GM12864 (cell line): ENCODE data around the gene BAIAP2L2.

Experiments
- DNase-seq: peaks from one replicate; pipeline ENCODE4 v3.0.0-alpha.2; 2011; ENCODE audit warnings: low read depth
- H3K4me3 ChIP-seq: 2 replicates; pipeline ENCODE4 v1.5.1; 2011; ENCODE audit warnings: mild to moderate bottlenecking, low read depth, low read length, control low read depth
- CTCF ChIP-seq: IDR thresholded peaks from 2 replicates; pipeline ENCODE4 v1.5.1; 2011; ENCODE audit warnings: low read depth, mild to moderate bottlenecking, moderate library complexity, low read length, control low read depth, inconsistent platforms; ENCODE audit errors: missing control alignments

BAIAP2L2 gene

DNA sequence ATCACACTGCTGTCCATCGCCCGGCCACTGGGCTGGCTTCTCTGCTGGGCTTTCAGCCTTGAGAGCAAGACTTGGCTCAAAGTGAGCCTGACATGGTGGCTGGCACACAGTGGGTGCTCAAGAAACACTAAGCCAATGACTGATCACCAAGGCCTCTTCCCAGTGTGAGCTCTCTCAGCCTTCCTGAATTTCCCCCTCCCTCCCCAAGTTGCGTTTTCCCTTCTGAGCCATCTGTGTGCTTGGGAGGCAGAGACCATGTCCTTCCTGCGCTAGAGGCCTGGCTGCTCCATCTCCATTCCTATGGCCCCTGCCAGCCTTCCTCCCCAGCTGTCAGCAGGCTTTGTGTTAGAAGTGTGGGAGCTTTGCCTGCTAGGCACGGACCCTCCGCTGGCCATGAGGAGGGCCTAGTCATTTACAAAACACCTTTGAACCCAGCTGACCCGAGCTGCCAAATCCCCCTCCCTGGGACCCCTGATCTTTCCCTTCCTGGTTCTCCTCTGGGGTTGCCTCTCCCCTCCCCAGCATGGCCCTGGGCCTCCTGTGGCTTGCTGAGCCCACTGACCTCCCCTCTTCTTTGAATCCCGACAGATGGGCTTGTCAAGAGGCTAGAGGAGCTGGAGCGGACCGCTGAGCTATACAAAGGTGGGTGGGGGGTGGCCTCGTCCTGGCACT is 40.1 kb downstream of the BAIAP2L2 start:
- TF ChIP-seq CTCF, result no peak
- H3K4me3 ChIP-seq, result no peak overlapping the region
- DNase-seq, result no peak

GRCh38 chr22:38069372-38070249 is 40.9 kb downstream of the BAIAP2L2 start:
- TF ChIP-seq CTCF, result peak; percentile 14
- DNase-seq, result peak; percentile 13
- no peak overlapping the region for H3K4me3 ChIP-seq

DNA sequence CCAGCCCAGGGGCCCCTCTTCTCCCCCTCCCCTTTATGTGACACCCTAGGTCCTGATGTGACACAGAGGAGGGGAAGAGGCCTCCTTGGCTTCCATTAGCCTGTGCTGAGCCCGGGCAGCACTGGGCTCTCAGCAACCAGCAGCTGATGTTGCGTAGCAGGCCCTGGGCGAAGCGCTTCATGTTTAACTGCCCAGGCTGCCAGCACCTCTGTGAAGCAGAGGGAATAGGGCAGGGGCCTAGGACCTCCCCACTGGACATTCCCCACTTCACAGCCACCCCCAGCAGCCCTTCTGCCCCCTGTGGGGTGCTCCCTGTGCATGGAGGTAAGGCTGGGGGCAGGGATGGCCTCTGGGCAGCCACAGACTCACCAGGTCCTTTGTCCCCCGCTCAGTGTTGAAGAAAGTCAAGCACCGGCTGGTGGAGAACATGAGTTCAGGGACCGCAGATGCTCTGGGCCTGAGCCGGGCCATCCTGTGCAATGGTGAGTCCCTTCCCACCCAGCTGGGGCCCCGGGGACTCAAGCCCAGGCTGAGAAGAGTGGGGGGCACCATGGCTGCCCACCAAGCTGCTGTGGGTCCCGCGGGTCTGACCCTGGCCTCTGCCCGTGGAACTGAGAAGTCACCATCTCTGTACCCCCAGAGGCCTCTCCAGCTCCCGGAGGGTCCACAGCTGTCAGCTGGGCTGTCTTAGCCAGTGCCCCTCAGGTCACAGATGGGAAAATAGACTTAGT is 41.7 kb downstream of the BAIAP2L2 start:
- no peak for DNase-seq
- no peak for TF ChIP-seq CTCF

GRCh38 chr22:38067761-38068360 is 42.6 kb downstream of the BAIAP2L2 start:
- no peak for TF ChIP-seq CTCF
- no peak for DNase-seq
- H3K4me3 ChIP-seq, result no peak overlapping the region

More for the DNA sequence above, 41.7 kb downstream of the BAIAP2L2 start:
- no peak overlapping the region for H3K4me3 ChIP-seq

- no peak for DNase-seq
- no peak for TF ChIP-seq CTCF
- no peak overlapping the region for H3K4me3 ChIP-seq
Observed at GRCh38 chr22:38067028-38067415, 43.5 kb downstream of the BAIAP2L2 start.

DNA sequence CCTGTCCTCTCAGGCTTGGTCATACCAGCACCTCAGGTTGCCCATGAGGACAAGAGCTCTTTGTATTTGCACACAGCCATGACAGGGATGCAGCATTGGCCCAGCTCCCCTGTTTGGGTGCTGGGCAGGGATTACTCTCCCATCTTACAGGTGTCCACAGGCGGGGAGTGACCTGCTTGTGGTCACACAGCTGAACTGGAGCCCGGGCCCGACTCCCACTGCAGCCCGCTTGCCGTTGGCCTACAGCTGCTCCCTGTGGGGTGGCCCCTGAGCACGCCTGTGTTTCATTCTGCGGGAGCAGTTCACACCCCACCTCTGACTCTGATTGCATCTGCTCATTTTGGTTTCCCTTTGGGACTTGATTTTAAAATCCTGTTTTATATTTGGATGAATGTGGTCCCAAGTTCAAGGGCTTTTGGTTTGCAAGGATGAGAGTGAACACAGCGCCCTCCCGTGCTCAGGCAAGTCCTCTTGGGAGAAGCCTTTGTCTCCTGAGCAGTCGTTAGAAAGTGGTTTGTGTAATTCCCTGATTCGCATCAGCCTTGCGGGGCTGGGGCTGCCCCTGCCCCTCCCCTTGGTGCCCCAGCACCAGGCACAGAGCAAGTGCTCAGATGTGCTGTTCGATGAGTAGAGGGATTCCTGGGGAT is 44.0 kb downstream of the BAIAP2L2 start:
- no peak for TF ChIP-seq CTCF
- no peak for DNase-seq
- H3K4me3 ChIP-seq, result no peak overlapping the region
